SK-N-SH (cell line): ENCODE data around the gene NR2C2AP. TPM values are rescaled to one million over a fixed set of nuclear protein-coding genes. Genes with fewer than 3 reads are reported as not detected.
"Not testable (repeated sequence)": the region's sequence is repeated elsewhere in the genome, so short reads cannot be mapped to it uniquely, and the experiment has no call there.

Source experiments
- CTCF ChIA-PET: fragments of 300-600, 350-600 bp; formaldehyde crosslinking; extraction: SDS; loops from one replicate; lab custom pipeline; 2021; lab: Yijun Ruan, JAX
- POLR2A ChIA-PET: fragments of 350-600 bp; sonication (Branson Sonifier 250); formaldehyde crosslinking; extraction: SDS; loops from one replicate; lab custom pipeline; 2020; ENCODE audit warnings: antibody characterized with exemption, inconsistent platforms; lab: Yijun Ruan, JAX
- DNase-seq: peaks from one replicate; pipeline ENCODE4 v3.0.0; 2012
- H2AFZ ChIP-seq: fragments of 200-600 bp; sonication (generic); 2 replicates; pipeline ENCODE4 v1.8.1; 2016; ENCODE audit warnings: antibody characterized with exemption, mild to moderate bottlenecking, low read depth
- H3F3A ChIP-seq: fragments of 200-600 bp; sonication (generic); replicated peaks from 2 replicates; pipeline ENCODE3; 2016; ENCODE audit warnings: antibody characterized with exemption, mild to moderate bottlenecking; ENCODE audit not compliant: insufficient read depth
- H3K27ac ChIP-seq, 2 experiments: fragments of 200-500 bp in 1 of 2; fragments of 200-600 bp in 1 of 2; sonication (Bioruptor generic) in 1 of 2; sonication (generic), shearing (Covaris generic) in 1 of 2; 2 replicates each; pipeline versions ENCODE4 v1.5.1 to v1.6.1; 2014 to 2016; ENCODE audit warnings: low read depth in 2 of 2, inconsistent platforms in 1 of 2, low read length in 1 of 2, mild to moderate bottlenecking in 1 of 2, mixed read lengths in 1 of 2
- H3K27me3 ChIP-seq: fragments of 200-600 bp; sonication (generic), shearing (Covaris generic); 2 replicates; pipeline ENCODE4 v1.6.1; 2016; ENCODE audit warnings: mixed run types; ENCODE audit not compliant: insufficient read depth
- H3K36me3 ChIP-seq, 2 experiments: fragments of 200-500 bp in 1 of 2; fragments of 200-600 bp in 1 of 2; sonication (Bioruptor generic) in 1 of 2; sonication (generic) in 1 of 2; replicated peaks in 1 of 2; 2 replicates each; pipeline versions ENCODE3 to v1.5.1; 2014 to 2016; ENCODE audit warnings: low read length in 1 of 2, mild to moderate bottlenecking in 1 of 2; ENCODE audit not compliant: insufficient read depth in 2 of 2, control insufficient read depth in 1 of 2
- H3K4me1 ChIP-seq, 2 experiments: fragments of 200-500 bp in 1 of 2; fragments of 200-600 bp in 1 of 2; sonication (Bioruptor generic) in 1 of 2; sonication (generic), shearing (Covaris generic) in 1 of 2; 2 replicates each; pipeline versions ENCODE4 v1.5.1 to v1.6.1; 2014 to 2016; ENCODE audit warnings: low read depth in 1 of 2, low read length in 1 of 2, mixed run types in 1 of 2; ENCODE audit not compliant: insufficient read depth in 2 of 2, control insufficient read depth in 1 of 2
- H3K4me2 ChIP-seq: fragments of 200-600 bp; sonication (generic), shearing (Covaris generic); 2 replicates; pipeline ENCODE4 v1.6.1; 2017; ENCODE audit warnings: mixed run types
- H3K4me3 ChIP-seq, 2 experiments: fragments of 200-500 bp in 1 of 2; fragments of 200-600 bp in 1 of 2; sonication (Bioruptor generic) in 1 of 2; sonication (generic), shearing (Covaris generic) in 1 of 2; 2 replicates each; pipeline versions ENCODE4 v1.5.1 to v1.8.1; 2014 to 2016; ENCODE audit warnings: low read depth in 2 of 2, inconsistent platforms in 1 of 2, low read length in 1 of 2, mild to moderate bottlenecking in 1 of 2, mixed read lengths in 1 of 2, moderate library complexity in 1 of 2
- H3K79me2 ChIP-seq: fragments of 200-600 bp; sonication (generic); 2 replicates; pipeline ENCODE4 v1.8.1; 2017; ENCODE audit warnings: mild to moderate bottlenecking; ENCODE audit not compliant: insufficient read depth
- H3K9ac ChIP-seq: fragments of 200-600 bp; sonication (generic); 2 replicates; pipeline ENCODE4 v1.6.1; 2017; ENCODE audit warnings: mixed run types
- H3K9me2 ChIP-seq: fragments of 200-600 bp; sonication (generic); 2 replicates; pipeline ENCODE4 v1.6.1; 2017; ENCODE audit warnings: mixed run types
- H3K9me3 ChIP-seq: fragments of 200-600 bp; sonication (generic); 2 replicates; pipeline ENCODE4 v1.6.1; 2017; ENCODE audit warnings: mixed run types, mild to moderate bottlenecking, moderate library complexity
- H4K20me1 ChIP-seq: fragments of 200-600 bp; sonication (generic); 2 replicates; pipeline ENCODE4 v1.6.1; 2017; ENCODE audit warnings: mild to moderate bottlenecking, mixed run types; ENCODE audit not compliant: insufficient read depth
- CTCF ChIP-seq: fragments of 200-600 bp; sonication (generic); IDR thresholded peaks from 2 replicates; pipeline ENCODE4 v1.6.1; 2017; ENCODE audit warnings: antibody characterized with exemption, mild to moderate bottlenecking, moderate library complexity
- GABPA ChIP-seq: IDR thresholded peaks from 2 replicates; pipeline ENCODE4 v1.4.0; 2012; ENCODE audit warnings: low read depth, mild to moderate bottlenecking
- NFIC ChIP-seq: IDR thresholded peaks from 2 replicates; pipeline ENCODE4 v1.4.0; 2012; ENCODE audit warnings: borderline replicate concordance
- POLR2AphosphoS5 ChIP-seq: IDR thresholded peaks from 2 replicates; pipeline ENCODE4 v1.6.1; 2012; ENCODE audit warnings: low read depth, low read length
- RAD21 ChIP-seq: IDR thresholded peaks from 2 replicates; pipeline ENCODE4 v1.6.1; 2012; ENCODE audit warnings: mild to moderate bottlenecking, low read length
- SMC3 ChIP-seq: IDR thresholded peaks from 2 replicates; pipeline ENCODE4 v1.6.1; 2012; ENCODE audit warnings: low read depth, low read length, improper control_type of control experiment
- TCF12 ChIP-seq: IDR thresholded peaks from 2 replicates; pipeline ENCODE4 v1.4.0; 2012
- YY1 ChIP-seq: IDR thresholded peaks from 2 replicates; pipeline ENCODE4 v1.4.0; 2012; ENCODE audit warnings: low read depth, mild to moderate bottlenecking
- ZBTB33 ChIP-seq: IDR thresholded peaks from 2 replicates; pipeline ENCODE4 v1.4.0; 2012; ENCODE audit warnings: low read depth, borderline replicate concordance
- WGBS: methylation state at CpG from one replicate; pipeline ENCODE4 v1.1.6; 2017; ENCODE audit warnings: low lambda C conversion rate; 5-methylcytosine and 5-hydroxymethylcytosine counted together
- polyA plus RNA-seq, 3 experiments: library from polyadenylated mRNA; depleted of rRNA; stranded (reverse); fragments of >200 nt; gene quantifications; 2 replicates each; pipeline ENCODE4 v1.2.3, GENCODE V29; 2012

NR2C2AP gene
- polyA plus RNA-seq, 1 of the 3 experiments (the other 2 are of a cell fraction) = 21.9 TPM

GRCh38 chr19:19176950-19177349, 26.3 kb downstream of the NR2C2AP start:
- Histone ChIP-seq H2AFZ (no peak overlapping the region), H3K9ac (no peak overlapping the region), H3K36me3 (peaks cover 0 to 5% of the 10 kb centered on the region in 2 experiments), H3K79me2 (no peaks in the 10 kb centered on the region), H3K27ac (no peak overlapping the region), H3F3A (no peaks in the 10 kb centered on the region), H3K27me3 (no peaks in the 10 kb centered on the region), H3K4me3 (no peak overlapping the region), H3K9me2 (no peaks in the 10 kb centered on the region), H3K9me3 (no peaks in the 10 kb centered on the region), H3K4me2 (no peak overlapping the region), H4K20me1 (no peaks in the 10 kb centered on the region), H3K4me1 (no peaks in the 10 kb centered on the region; a peak in 1 of 4 replicates)
- DNase-seq = no peak
- WGBS = 89% methylated on average over 6 of the region's 8 CpGs
- TF ChIP-seq TCF12 (no peak), POLR2AphosphoS5 (no peak), NFIC (no peak), GABPA (no peak), RAD21 (no peak), YY1 (no peak), ZBTB33 (no peak), CTCF (no peak), SMC3 (no peak)
- ChIA-PET POLR2A (interaction anchor here (0.6 kb wide), 1 partner anchor 18 kb away, joined by 7 read pairs; no protein-coding TSS in a partner anchor), CTCF (interaction anchor here (0.9 to 10.6 kb wide), 8 partner anchors 9 to 605 kb away, joined by 3 to 99 read pairs (median 8); partner anchors contain the start of genes BORCS8, RFXANK and UBA52)

- H3K9me3 ChIP-seq, H3K4me3 ChIP-seq, H3K9me2 ChIP-seq, H3K36me3 ChIP-seq, H3K4me1 ChIP-seq, H3K4me2 ChIP-seq, H4K20me1 ChIP-seq, POLR2A ChIA-PET, H3F3A ChIP-seq, H3K79me2 ChIP-seq, H3K27ac ChIP-seq, H3K27me3 ChIP-seq, H3K9ac ChIP-seq, DNase-seq, H2AFZ ChIP-seq: not testable (repeated sequence)
- 68% methylated on average over 5 of the region's 5 CpGs for WGBS
- CTCF ChIA-PET = interaction anchor here (1.7 to 10.6 kb wide), 4 partner anchors 25 to 160 kb away, joined by 6 to 99 read pairs (median 15); no protein-coding TSS in a partner anchor
These were observed 30.0 kb downstream of the NR2C2AP start for GRCh38 chr19:19173243-19173642.
